Loucy (cell line): ENCODE results near the gene FLT1.

Source experiments
- H2AFZ ChIP-seq: fragments of 200-600 bp; sonication (generic); 2 replicates; pipeline ENCODE4 v1.6.0; 2016; ENCODE audit warnings: antibody characterized with exemption, mild to moderate bottlenecking, low read length, moderate library complexity
- H3F3A ChIP-seq: fragments of 200-600 bp; 2 replicates; pipeline ENCODE4 v1.6.0; 2016; ENCODE audit warnings: antibody characterized with exemption, low read depth, mild to moderate bottlenecking
- H3K27me3 ChIP-seq: fragments of 200-600 bp; sonication (generic); 2 replicates; pipeline ENCODE4 v1.6.1; 2014; ENCODE audit warnings: low read length, mild to moderate bottlenecking; ENCODE audit not compliant: insufficient read depth, poor library complexity, severe bottlenecking
- H3K36me3 ChIP-seq: fragments of 200-600 bp; sonication (generic); 2 replicates; pipeline ENCODE4 v1.6.1; 2016; ENCODE audit warnings: low read length; ENCODE audit not compliant: insufficient read depth
- H3K4me1 ChIP-seq: fragments of 200-600 bp; sonication (generic); 2 replicates; pipeline ENCODE4 v1.5.1; 2014; ENCODE audit warnings: low read length, mild to moderate bottlenecking; ENCODE audit not compliant: insufficient read depth, poor library complexity, severe bottlenecking
- H3K4me2 ChIP-seq: fragments of 200-600 bp; sonication (generic); 2 replicates; pipeline ENCODE4 v1.6.0; 2014; ENCODE audit warnings: antibody characterized with exemption, low read length, low read depth, mild to moderate bottlenecking; ENCODE audit not compliant: poor library complexity, severe bottlenecking
- H3K4me3 ChIP-seq: fragments of 200-600 bp; sonication (generic); 2 replicates; pipeline ENCODE4 v1.5.1; 2014; ENCODE audit warnings: low read length, mild to moderate bottlenecking, mixed read lengths; ENCODE audit not compliant: poor library complexity, severe bottlenecking
- H3K79me2 ChIP-seq: fragments of 200-600 bp; sonication (generic); 2 replicates; pipeline ENCODE4 v1.6.1; 2014; ENCODE audit warnings: low read length; ENCODE audit not compliant: insufficient read depth
- H3K9ac ChIP-seq: fragments of 200-600 bp; sonication (generic); 2 replicates; pipeline ENCODE4 v1.6.0; 2014; ENCODE audit warnings: mild to moderate bottlenecking, low read depth, low read length, moderate library complexity; ENCODE audit not compliant: poor library complexity, severe bottlenecking
- H3K9me2 ChIP-seq: fragments of 200-600 bp; sonication (generic); replicated peaks from 2 replicates; pipeline ENCODE4 v1.6.1; 2016; ENCODE audit warnings: low read depth, low read length, mixed read lengths
- H3K9me3 ChIP-seq: fragments of 200-600 bp; sonication (generic); 2 replicates; pipeline ENCODE4 v1.6.1; 2014; ENCODE audit warnings: mild to moderate bottlenecking, antibody characterized with exemption, low read length, low read depth; ENCODE audit not compliant: insufficient read depth
- H4K20me1 ChIP-seq: fragments of 200-600 bp; sonication (generic); 2 replicates; pipeline ENCODE4 v1.6.0; 2014; ENCODE audit warnings: antibody characterized with exemption, low read length, mild to moderate bottlenecking; ENCODE audit not compliant: insufficient read depth, poor library complexity, severe bottlenecking
- CTCF ChIP-seq: fragments of 200-600 bp; sonication (generic); conservative IDR thresholded peaks from 2 replicates; pipeline ENCODE4 v1.5.1; 2014; ENCODE audit warnings: mild to moderate bottlenecking, antibody characterized with exemption, low read length
- EZH2phosphoT487 ChIP-seq: fragments of 200-600 bp; IDR thresholded peaks from 2 replicates; pipeline ENCODE4 v1.6.1; 2018; ENCODE audit warnings: antibody characterized with exemption, mild to moderate bottlenecking, moderate library complexity, borderline replicate concordance

The FLT1 gene

GRCh38 chr13:28475916-28476725 is 18.8 kb downstream of the FLT1 start:
- H2AFZ ChIP-seq: no peak overlapping the region
- no peak overlapping the region for H3K9ac ChIP-seq
- H3K4me1 ChIP-seq: peaks cover 63% of the 10 kb centered on the region
- H3K4me3 ChIP-seq: no peak overlapping the region
- peaks cover 19% of the 10 kb centered on the region; the same call in 1 of the 2 replicates for H3K36me3 ChIP-seq
- H3K9me2 ChIP-seq: no peaks in the 10 kb centered on the region
- H3K79me2 ChIP-seq: peaks cover 98% of the 10 kb centered on the region
- no peaks in the 10 kb centered on the region; the same call in 1 of the 2 replicates for H3F3A ChIP-seq
- no peak overlapping the region for H3K4me2 ChIP-seq
- TF ChIP-seq CTCF (no peak), EZH2phosphoT487 (no peak)
- H3K9me3 ChIP-seq: no peaks in the 10 kb centered on the region
- no peaks in the 10 kb centered on the region for H3K27me3 ChIP-seq
- peaks cover 68% of the 10 kb centered on the region for H4K20me1 ChIP-seq

DNA sequence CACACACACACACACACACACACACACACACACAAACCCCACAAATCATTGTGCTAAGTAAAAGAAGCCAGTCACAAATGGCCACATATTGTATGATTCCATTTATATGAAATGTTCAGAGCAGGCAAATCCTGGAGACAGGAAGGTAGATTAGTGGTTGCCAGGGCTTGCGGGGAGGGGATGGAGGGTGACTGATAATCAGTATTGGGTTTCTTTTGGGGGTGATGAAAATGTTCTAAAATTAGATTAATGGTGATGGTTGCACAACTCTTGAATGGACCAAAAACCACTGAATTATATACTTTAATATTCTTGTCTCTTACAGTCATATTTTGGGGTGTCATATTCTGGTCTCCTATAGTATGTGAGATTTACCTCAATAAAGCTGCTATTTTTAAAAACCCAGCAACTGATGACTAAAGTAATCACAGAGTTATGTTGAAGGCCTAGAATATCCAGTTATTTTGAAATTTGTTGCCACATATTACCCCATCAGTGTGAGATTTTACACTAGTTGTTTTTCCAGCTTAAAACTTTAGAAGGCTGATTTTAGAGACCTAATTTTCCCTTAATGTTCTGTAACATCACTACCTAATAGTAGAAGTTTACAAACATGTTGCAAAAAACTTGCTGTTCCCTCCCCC is 20.3 kb downstream of the FLT1 start:
- no peaks in the 10 kb centered on the region for H3K9me2 ChIP-seq
- H3K9ac ChIP-seq: no peak overlapping the region
- H3K4me1 ChIP-seq: peaks cover 55% of the 10 kb centered on the region
- H3K27me3 ChIP-seq: no peaks in the 10 kb centered on the region
- H3K36me3 ChIP-seq: peaks cover 16% of the 10 kb centered on the region; the same call in 1 of the 2 replicates
- no peaks in the 10 kb centered on the region for H3K9me3 ChIP-seq
- H3K4me2 ChIP-seq: no peak overlapping the region
- H3K4me3 ChIP-seq: no peak overlapping the region
- H3K79me2 ChIP-seq: peaks cover 93% of the 10 kb centered on the region
- TF ChIP-seq CTCF: no peak
- no peak for TF ChIP-seq EZH2phosphoT487
- no peaks in the 10 kb centered on the region; the same call in 1 of the 2 replicates for H3F3A ChIP-seq
- peaks cover 60% of the 10 kb centered on the region for H4K20me1 ChIP-seq
- no peak overlapping the region for H2AFZ ChIP-seq

DNA sequence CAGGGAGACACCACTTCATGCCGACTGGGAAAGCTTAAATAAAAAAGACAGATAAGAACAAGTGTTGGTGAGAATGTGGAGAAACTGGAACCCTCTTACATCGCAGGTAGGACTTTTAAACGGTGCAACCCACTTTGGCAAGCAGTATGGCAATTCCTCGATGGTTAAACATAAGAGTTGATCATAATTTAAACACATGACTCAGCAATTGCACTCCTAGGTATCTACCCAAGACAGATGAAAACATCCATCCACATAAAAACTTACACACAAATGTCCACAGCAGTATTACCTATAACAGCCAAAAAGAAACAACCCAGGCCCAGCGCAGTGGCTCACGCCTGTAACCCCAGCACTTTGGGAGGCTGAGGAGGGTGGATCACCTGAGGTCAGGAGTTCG is 21.9 kb downstream of the FLT1 start:
- Histone ChIP-seq H3K4me2 (no peak overlapping the region), H3K9me2 (no peaks in the 10 kb centered on the region), H3K27me3 (no peaks in the 10 kb centered on the region), H4K20me1 (peaks cover 53% of the 10 kb centered on the region), H2AFZ (no peak overlapping the region), H3K79me2 (peaks cover 92% of the 10 kb centered on the region), H3K9me3 (no peaks in the 10 kb centered on the region), H3K9ac (no peak overlapping the region), H3K36me3 (peaks cover 26% of the 10 kb centered on the region; the same call in 1 of the 2 replicates), H3F3A (no peaks in the 10 kb centered on the region; the same call in 1 of the 2 replicates), H3K4me3 (no peak overlapping the region), H3K4me1 (peaks cover 50% of the 10 kb centered on the region)
- TF ChIP-seq EZH2phosphoT487 (no peak), CTCF (no peak)
